ENCODE data around the gene MUC4.

Gene MUC4

GRCh38 chr3:195811756-195812155 lies at the start of gene MUC4:
Gene MUC4 (minus strand): TSS chr3:195811929. CDS start chr3:195811817, 112 bp downstream.
- in situ Hi-C loops (cut with HindIII; ENCODE audit: low sequenced_read_pairs) = no loop called here

DNA sequence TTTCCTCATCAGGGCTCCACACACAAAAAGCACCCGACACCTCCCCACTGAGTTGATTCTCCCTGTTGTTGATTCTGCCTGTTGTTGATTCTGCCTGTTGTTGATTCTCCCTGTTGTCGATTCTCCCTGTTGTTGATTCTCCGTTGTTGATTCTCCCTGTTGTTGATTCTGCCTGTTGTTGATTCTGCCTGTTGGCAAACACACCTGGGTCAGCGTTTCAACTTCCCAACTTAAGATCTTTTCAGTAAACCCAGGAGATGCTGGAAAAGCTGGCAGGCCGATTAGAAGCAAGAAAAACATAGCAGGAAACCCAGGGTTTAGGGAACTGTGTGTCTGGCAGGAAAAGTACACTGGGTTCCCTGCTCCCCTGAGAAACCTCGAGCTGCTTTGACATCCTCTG lies 48.7 kb upstream of the MUC4 start:
- in situ Hi-C loops (cut with HindIII; ENCODE audit: low sequenced_read_pairs) = no loop called here

- in situ Hi-C loops (cut with HindIII; ENCODE audit: low sequenced_read_pairs) = no loop called here
Measured at GRCh38 chr3:195859846-195860411, 48.2 kb upstream of the MUC4 start.

- in situ Hi-C loops (cut with HindIII; ENCODE audit: low sequenced_read_pairs) = no loop called here
Measured at GRCh38 chr3:195859061-195859845, 47.5 kb upstream of the MUC4 start.

GRCh38 chr3:195856410-195857084 lies 44.8 kb upstream of the MUC4 start:
- in situ Hi-C loops (cut with HindIII; ENCODE audit: low sequenced_read_pairs) = no loop called here

DNA sequence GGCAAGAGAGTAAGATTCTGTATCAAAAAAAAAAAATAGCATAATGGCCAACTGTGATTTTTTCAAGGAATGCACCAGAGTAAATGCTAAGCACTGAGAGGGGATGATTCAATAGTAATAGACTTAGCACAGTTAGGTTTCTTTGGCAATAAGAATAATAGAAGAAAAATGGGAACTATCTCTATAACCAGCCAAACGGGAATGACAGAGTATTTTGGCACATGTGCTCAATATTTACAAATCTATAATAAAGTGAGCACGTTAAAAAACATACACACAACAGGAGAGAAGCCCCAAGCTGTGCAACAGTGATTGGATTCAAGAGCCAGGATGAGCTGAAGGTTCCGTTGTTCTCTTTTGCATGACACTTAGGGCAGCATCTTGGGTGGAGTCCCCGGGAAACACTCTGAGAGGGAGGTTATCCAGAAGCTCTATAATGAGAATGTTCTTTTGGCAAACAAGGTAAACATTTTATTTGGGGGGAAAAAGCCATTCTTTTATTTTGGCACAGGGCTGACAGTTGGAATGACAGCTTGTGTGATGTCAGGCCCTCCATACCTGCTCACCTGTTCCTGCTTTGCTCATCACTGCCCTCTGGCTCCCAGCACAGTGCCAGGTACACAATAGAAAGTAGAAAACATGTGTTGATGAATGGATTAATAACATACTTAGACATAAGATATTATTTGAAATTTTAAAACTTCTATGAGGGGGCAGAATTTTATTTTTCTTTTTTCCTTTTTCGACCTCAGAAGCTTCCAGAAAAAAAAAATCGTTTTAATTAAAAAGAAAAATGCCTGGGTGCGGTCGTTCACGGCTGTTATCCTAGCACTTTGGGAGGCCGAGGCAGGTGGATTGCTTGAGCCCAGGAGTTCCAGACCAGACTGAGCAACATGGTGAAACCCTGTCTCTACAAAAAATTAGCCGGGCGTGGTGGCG lies 44.0 kb upstream of the MUC4 start:
- in situ Hi-C loops (cut with HindIII; ENCODE audit: low sequenced_read_pairs) = no loop called here

DNA sequence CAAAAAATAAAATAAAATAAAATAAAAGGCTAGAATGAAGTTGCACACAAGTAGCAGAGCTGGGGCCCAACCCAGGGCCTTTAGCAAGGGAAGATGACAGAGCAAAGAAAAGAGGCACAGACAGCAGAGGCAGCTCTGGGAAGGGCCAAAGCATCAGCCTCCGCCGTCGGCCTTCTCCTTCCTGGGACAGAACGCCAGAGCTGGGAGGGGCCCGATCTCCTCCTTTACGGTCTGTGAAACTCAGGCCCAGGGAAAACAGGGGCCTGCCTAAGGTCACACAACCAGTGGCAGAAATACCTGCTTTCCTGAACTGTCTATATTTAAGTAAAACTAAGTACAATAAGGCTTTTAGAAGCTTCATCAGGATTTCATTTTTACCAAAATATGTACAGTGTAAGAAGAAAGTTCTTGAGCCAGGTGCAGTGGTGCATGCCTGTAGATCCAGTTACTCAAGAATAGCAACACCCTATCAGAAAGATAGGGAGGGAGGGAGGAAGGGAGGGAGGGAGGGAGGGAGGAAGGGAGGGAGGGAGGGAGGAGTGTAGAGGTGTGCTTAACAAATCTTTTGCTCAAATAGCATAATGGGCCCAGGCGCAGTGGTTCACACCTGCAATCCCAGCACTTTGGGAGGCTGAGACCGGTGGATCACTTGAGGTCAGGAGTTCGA lies 43.0 kb upstream of the MUC4 start:
- in situ Hi-C loops (cut with HindIII; ENCODE audit: low sequenced_read_pairs) = no loop called here

GRCh38 chr3:195853996-195854395 lies 42.3 kb upstream of the MUC4 start:
- in situ Hi-C loops (cut with HindIII; ENCODE audit: low sequenced_read_pairs) = no loop called here

GRCh38 chr3:195853036-195853435 lies 41.3 kb upstream of the MUC4 start:
- in situ Hi-C loops (cut with HindIII; ENCODE audit: low sequenced_read_pairs) = no loop called here

- in situ Hi-C loops (cut with HindIII; ENCODE audit: low sequenced_read_pairs) = no loop called here
Measured at GRCh38 chr3:195850857-195851543, 39.3 kb upstream of the MUC4 start.

GRCh38 chr3:195849322-195850074 lies 37.8 kb upstream of the MUC4 start:
- in situ Hi-C loops (cut with HindIII; ENCODE audit: low sequenced_read_pairs) = no loop called here

- in situ Hi-C loops (cut with HindIII; ENCODE audit: low sequenced_read_pairs) = no loop called here
Measured at GRCh38 chr3:195847055-195847950, 35.6 kb upstream of the MUC4 start.

GRCh38 chr3:195845483-195845882 lies 33.8 kb upstream of the MUC4 start:
- in situ Hi-C loops (cut with HindIII; ENCODE audit: low sequenced_read_pairs) = no loop called here

- in situ Hi-C loops (cut with HindIII; ENCODE audit: low sequenced_read_pairs) = no loop called here
Measured at GRCh38 chr3:195844671-195845218, 33.0 kb upstream of the MUC4 start.

DNA sequence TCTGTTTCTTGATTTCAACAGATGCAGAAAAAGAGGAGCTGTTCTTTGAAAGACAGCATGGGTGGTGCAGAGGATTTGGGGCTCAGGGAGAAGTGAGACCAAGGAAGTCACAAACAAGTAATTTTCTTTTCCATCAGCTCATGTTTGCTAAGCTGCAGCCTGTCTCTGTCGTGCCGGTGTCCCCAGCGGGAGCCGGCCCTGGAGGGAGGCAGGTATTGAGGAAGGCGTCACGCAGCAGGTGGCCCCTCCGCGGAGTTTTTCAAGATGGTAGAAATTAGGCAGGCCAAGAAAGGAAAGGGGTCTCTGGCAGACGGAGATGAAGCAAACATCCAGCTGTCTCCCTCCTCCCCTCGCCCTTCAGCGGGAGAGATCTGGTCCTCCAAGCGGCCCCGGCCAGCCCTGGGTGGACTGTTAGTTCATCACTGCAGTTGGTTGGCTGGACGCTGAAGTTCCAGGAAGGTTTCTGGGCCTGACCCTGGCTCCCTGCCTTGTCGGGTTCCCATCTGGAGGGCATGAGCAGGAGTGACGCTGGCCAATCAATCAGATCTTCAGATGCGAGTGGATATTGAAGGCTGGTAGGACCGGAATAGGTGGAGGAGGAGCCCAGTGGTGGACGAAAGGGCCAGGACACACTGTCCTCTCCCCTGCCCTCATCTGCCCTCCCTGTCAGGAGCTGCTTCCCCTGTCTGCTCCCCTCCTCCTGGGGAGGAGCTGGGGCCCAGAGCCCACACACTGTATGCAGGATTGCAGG lies 27.7 kb upstream of the MUC4 start:
- in situ Hi-C loops (cut with HindIII; ENCODE audit: low sequenced_read_pairs) = no loop called here

DNA sequence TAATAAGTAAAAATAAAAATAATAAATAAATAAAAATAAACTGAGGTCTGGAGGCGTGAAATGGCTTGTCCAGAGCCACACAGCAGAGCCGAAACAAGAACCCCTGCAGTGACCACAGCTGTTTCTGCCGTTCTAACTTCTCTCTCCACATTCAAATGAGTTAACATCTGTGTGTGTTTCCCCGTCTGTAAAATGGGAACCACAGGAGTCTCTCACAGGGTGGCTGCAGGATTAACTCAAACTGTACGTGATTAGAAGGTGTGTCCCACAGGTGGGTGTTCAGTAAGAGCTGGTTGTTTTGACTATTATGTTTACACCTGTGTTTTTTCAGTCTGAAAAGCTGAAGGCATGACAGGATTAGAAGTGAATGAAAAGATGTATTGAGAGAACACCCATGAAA lies 27.0 kb upstream of the MUC4 start:
- in situ Hi-C loops (cut with HindIII; ENCODE audit: low sequenced_read_pairs) = no loop called here

- in situ Hi-C loops (cut with HindIII; ENCODE audit: low sequenced_read_pairs) = no loop called here
Measured at GRCh38 chr3:195836476-195837135, 24.9 kb upstream of the MUC4 start.
